Heart right ventricle (tissue), 16 donors: ENCODE measurements around the gene FBXL2. TPM values are rescaled to one million over a fixed set of nuclear protein-coding genes. Genes with fewer than 3 reads are reported as not detected.

Experiments
- ATAC-seq, 8 donors: fragments of 200-7000 bp; cut with Tn5 transposase; one replicate each; pipeline ENCODE4 v1.9.1; 2020; ENCODE audit warnings: mild to moderate bottlenecking in 8 of 8, moderate library complexity in 8 of 8, moderate number of reproducible peaks in 1 of 8
- DNase-seq, 2 donors: peaks; one replicate each; pipeline ENCODE4 v3.0.0-alpha.2; 2020
- H3K27ac ChIP-seq, 10 donors: fragments of 200-600 bp; sonication (generic) in 2 of 10; one replicate each; pipeline versions ENCODE4 v1.5.0 to v1.8.0; 2020 to 2022; ENCODE audit warnings: mild to moderate bottlenecking in 3 of 10
- H3K27me3 ChIP-seq, 7 donors: fragments of 200-600 bp; one replicate each; pipeline ENCODE4 v1.8.0; 2021 to 2022; ENCODE audit warnings: mild to moderate bottlenecking in 2 of 7
- H3K36me3 ChIP-seq, 9 donors: fragments of 200-600 bp; sonication (generic) in 1 of 9; one replicate each; pipeline versions ENCODE4 v1.5.0 to v1.8.0; 2020 to 2022; ENCODE audit warnings: mild to moderate bottlenecking in 2 of 9
- H3K4me1 ChIP-seq, 9 donors: fragments of 200-600 bp; sonication (generic) in 1 of 9; one replicate each; pipeline versions ENCODE4 v1.5.0 to v1.8.0; 2020 to 2022; ENCODE audit warnings: mild to moderate bottlenecking in 4 of 9
- H3K4me3 ChIP-seq, 10 donors: fragments of 200-600 bp; sonication (generic) in 2 of 10; one replicate each; pipeline versions ENCODE4 v1.5.0 to v1.8.0; 2020 to 2022; ENCODE audit warnings: mild to moderate bottlenecking in 7 of 10, moderate library complexity in 2 of 10
- H3K9me3 ChIP-seq, 11 donors: fragments of 200-600 bp in 10 of 11; sonication (generic) in 2 of 11; one replicate each; pipeline versions ENCODE4 v1.5.0 to v1.8.0; 2013 to 2022; ENCODE audit warnings: mild to moderate bottlenecking in 2 of 11, control low read depth in 1 of 11, moderate library complexity in 1 of 11
- CTCF ChIP-seq, 9 donors: fragments of 200-600 bp; sonication (generic) in 2 of 9; IDR thresholded peaks; one replicate each; pipeline versions ENCODE4 v1.5.0 to v1.8.0; 2021 to 2022; ENCODE audit warnings: antibody characterized with exemption in 9 of 9, mild to moderate bottlenecking in 5 of 9, moderate library complexity in 1 of 9
- WGBS, 2 donors: extraction: QIAGEN DNeasy Blood & Tissue Kit; methylation state at CpG; one replicate each; pipeline ENCODE4 v1.1.7; 2013; ENCODE audit warnings: inconsistent platforms in 1 of 2; 5-methylcytosine and 5-hydroxymethylcytosine counted together
- intact Hi-C, 10 donors: fragments of 100-400 bp; cut with DNase I; formaldehyde crosslinking; loops; one replicate each; pipeline versions ENCODE4 v1.11.1 to v1.14.2; 2022
- polyA plus RNA-seq, 2 donors: library from polyadenylated mRNA; stranded (reverse); fragments of 200-250 nt; gene quantifications; one replicate each; pipeline ENCODE4 v1.2.3, GENCODE V29; 2013
- total RNA-seq, 10 donors: library from RNA; stranded (reverse); fragmentation: NEBNext Ultra II Directional in 3 of 10; extraction: Animal tissue kit (Norgen Biotek cat#: 25700) in 3 of 10; gene quantifications; one replicate each; pipeline versions ENCODE4 v1.2.1 to v1.2.4, GENCODE V29; 2021 to 2023
- donor health status: Arrhythmogenic right ventricular cardiomyopathy.
- donor health status: ischemic (EF 13 %, LVEDD 7.1; RV severe dilation, severe dysfunction).
- donor health status: healthy with polysubstance abuse.
- donor health status: DM: no; HTN: yes; CAD: no.
- donor health status: DM: no; HTN: no; CAD: no.
- donor health status: ischemic (EF 25% LVEDD 6.9; RV normal size, moderate dysfunction).
- donor health status: ischemic (EF 25% LVEDD 5.7; RV mildly dilated, moderate dysfunction).
- donor health status: healthy.
- donor health status: DM: yes; HTN: yes; CAD: no.
- donor health status: Ischemic cardiomyopathy.
- donor health status: ischemic (EF 35%, LVEDD 5.7; RV mildly dilated, moderate dysfunction).
- donor health status: nonischemic (EF 11% LVEDD 7.7; RV severe dilation, severe dysfunction).
- donor health status: DM: yes; HTN: yes; CAD: no.
- donor health status: PGD.
- donor health status: ischemic (EF 29% LVEDD 5.4; RV normal size, mild dysfunction).
- donor health status: nonischemic (EF 23%, LVEDD 6.1; RV moderate dilation, normal function).

FBXL2 gene
- total and polyA plus RNA-seq, 12 donors = 0.87 to 3.6 (median 2.0) TPM

GRCh38 chr3:33312361-33312760 lies 35.1 kb downstream of the FBXL2 start:
- DNase-seq = no peak
- Histone ChIP-seq H3K27me3 (no peaks in the 10 kb centered on the region), H3K4me3 (no peak overlapping the region), H3K9me3 (peaks cover 0 to 24% (median 7%) of the 10 kb centered on the region in 11 donors), H3K4me1 (peaks cover 0 to 5% (median 0%) of the 10 kb centered on the region in 9 donors), H3K36me3 (peaks cover 0 to 18% (median 0%) of the 10 kb centered on the region in 9 donors), H3K27ac (no peak overlapping the region)
- no peak for ATAC-seq
- no peak for TF ChIP-seq CTCF (IDR thresholded peaks at IDR 0.05)
- 48 to 50% methylated on average over 2 of the region's 2 CpGs for WGBS, 2 donors
- intact Hi-C loops = no loop called here

GRCh38 chr3:33313331-33313730 lies 36.1 kb downstream of the FBXL2 start:
- H3K4me3 ChIP-seq = no peak overlapping the region
- no peak for TF ChIP-seq CTCF (IDR thresholded peaks at IDR 0.05)

GRCh38 chr3:33314993-33315392 lies 37.8 kb downstream of the FBXL2 start:
- H3K9me3 ChIP-seq = peaks cover 0 to 16% (median 7%) of the 10 kb centered on the region in 11 donors
- DNase-seq (no peak), ATAC-seq (no peak)
- no peak overlapping the region for H3K4me3 ChIP-seq
- peaks cover 0 to 10% (median 0%) of the 10 kb centered on the region in 9 donors for H3K36me3 ChIP-seq
- H3K27ac ChIP-seq = no peak overlapping the region
- intact Hi-C loops = no loop called here
- no peaks in the 10 kb centered on the region for H3K27me3 ChIP-seq
- H3K4me1 ChIP-seq = peaks cover 0 to 17% (median 0%) of the 10 kb centered on the region in 9 donors
- no peak for TF ChIP-seq CTCF (IDR thresholded peaks at IDR 0.05)

More at GRCh38 chr3:33313331-33313730, 36.1 kb downstream of the FBXL2 start:
- Histone ChIP-seq H3K9me3 (peaks cover 0 to 24% (median 7%) of the 10 kb centered on the region in 11 donors), H3K36me3 (peaks cover 0 to 18% (median 0%) of the 10 kb centered on the region in 9 donors), H3K27ac (no peak overlapping the region), H3K27me3 (no peaks in the 10 kb centered on the region), H3K4me1 (peaks cover 0 to 12% (median 0%) of the 10 kb centered on the region in 9 donors)
- no peak for DNase-seq
- no peak for ATAC-seq
- intact Hi-C loops = no loop called here

GRCh38 chr3:33315826-33316225 lies 38.6 kb downstream of the FBXL2 start:
- Histone ChIP-seq H3K4me3 (no peak overlapping the region), H3K27ac (no peak overlapping the region), H3K4me1 (peaks cover 0 to 17% (median 0%) of the 10 kb centered on the region in 9 donors), H3K9me3 (peaks cover 0 to 8% (median 3%) of the 10 kb centered on the region in 11 donors), H3K36me3 (peaks cover 0 to 3% (median 0%) of the 10 kb centered on the region in 9 donors), H3K27me3 (no peaks in the 10 kb centered on the region)
- TF ChIP-seq CTCF (IDR thresholded peaks at IDR 0.05) = no peak
- DNase-seq (no peak), ATAC-seq (peak in 1 of 8 donors; percentile 44)
- 76 to 79% methylated on average over 2 of the region's 2 CpGs for WGBS, 2 donors
- intact Hi-C loops = no loop called here
